Islet precursor cell (in vitro differentiated cells): ENCODE measurements around the gene DRD5.

Experiments used
- DNase-seq: peaks from one replicate; pipeline ENCODE4 v3.0.0-alpha.2; 2018

DRD5 gene

GRCh38 chr4:9820343-9820742 is 38.9 kb downstream of the DRD5 start:
- DNase-seq, result no peak

- no peak for DNase-seq
These were observed 43.6 kb downstream of the DRD5 start for GRCh38 chr4:9825049-9825448.

- DNase-seq, result no peak
These were observed 45.1 kb downstream of the DRD5 start for GRCh38 chr4:9826551-9826950.

- DNase-seq, result no peak
These were observed 51.2 kb downstream of the DRD5 start for GRCh38 chr4:9832640-9833039.

- DNase-seq, result no peak
These were observed 52.0 kb downstream of the DRD5 start for GRCh38 chr4:9833421-9833820.
